GM10847 (cell line): ENCODE data around the gene ICAM4.
A peak's percentile ranks its signal among the peaks of the same experiment; 100 is the strongest.

Experiments used
- POLR2A ChIP-seq: IDR thresholded peaks from 2 replicates; pipeline ENCODE4 v1.6.1; 2011; ENCODE audit not compliant: insufficient read length; ENCODE audit errors: extremely low read depth

ICAM4 gene

DNA sequence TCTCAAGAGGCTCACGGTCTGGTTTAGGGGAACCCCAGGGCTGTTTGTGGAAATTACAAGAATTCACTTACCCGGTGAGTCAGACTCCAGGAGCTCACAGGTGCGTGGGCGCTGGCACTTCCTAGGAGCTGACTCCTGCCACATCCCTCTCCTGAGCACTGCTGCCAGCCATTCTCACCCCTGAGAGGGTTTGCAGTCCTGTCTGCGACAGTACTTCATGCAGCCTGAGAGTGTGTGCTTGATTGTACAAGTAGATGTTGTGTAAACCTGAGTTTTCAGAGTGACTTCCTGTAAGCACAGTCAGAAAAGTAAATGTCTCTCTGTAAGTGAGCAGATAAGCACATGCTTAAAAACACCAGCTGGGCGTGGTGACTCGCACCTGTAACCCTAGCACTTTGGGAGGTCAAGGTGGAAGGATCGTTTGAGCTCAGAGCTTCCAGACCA is 26.6 kb upstream of the ICAM4 start:
- no peak for TF ChIP-seq POLR2A

DNA sequence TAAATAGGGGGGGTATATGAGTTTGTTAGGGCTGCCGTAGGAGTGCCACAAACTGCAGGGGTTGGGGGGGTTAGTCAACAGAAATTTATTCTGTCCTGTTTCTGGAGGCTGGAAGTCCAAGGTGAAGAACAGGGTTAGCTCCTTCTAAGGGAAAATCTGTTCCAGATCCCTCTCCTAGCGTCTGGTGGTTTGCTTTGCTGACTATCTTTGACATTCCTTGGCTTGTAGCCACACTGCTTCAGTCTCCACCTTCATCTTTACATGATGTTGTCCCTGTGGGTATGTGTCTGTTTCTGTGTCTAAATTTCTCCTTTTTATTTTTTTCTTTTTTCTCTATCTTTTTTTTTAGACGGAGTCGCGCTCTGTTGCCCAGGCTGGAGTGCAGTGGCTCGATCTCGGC is 24.0 kb upstream of the ICAM4 start:
- TF ChIP-seq POLR2A = no peak

DNA sequence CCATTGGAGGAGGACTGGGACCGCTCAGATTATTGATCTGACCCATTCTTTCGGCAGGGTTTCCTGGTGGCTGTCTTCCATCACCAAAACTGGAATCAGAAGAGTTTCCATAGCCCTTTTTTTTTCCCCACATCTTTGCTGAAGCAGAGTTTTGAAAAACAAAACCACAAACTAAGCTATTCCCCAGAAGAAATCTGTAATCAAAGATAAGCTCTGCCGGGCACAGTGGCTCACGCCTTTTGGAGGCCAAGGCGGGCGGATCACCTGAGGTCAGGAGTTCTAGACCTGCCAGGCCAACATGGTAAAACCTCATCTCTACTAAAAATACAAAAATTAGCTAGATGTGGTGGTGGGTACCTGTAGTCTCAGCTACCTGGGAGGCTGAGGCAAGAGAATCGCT is 20.0 kb upstream of the ICAM4 start:
- TF ChIP-seq POLR2A = no peak

DNA sequence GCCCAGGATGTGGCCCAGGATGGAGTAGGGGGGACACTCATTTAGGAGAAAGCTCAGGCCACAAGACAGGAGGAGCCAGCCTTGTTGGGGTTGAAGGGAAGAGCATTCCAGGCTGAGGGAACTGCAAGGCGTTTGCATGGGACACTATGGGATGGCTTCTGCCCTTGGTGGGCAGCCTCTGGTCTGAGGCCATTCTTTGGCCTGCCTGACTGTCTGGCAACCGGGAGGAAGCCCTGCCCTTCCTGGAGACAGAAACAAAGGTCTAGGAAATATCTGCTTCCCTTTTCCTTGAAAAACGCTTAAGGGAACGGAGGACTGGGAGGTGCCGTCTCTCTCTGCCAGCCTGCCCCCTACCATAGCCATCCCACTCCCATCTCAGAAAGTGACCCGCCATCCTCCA is 18.7 kb upstream of the ICAM4 start:
- TF ChIP-seq POLR2A = no peak

DNA sequence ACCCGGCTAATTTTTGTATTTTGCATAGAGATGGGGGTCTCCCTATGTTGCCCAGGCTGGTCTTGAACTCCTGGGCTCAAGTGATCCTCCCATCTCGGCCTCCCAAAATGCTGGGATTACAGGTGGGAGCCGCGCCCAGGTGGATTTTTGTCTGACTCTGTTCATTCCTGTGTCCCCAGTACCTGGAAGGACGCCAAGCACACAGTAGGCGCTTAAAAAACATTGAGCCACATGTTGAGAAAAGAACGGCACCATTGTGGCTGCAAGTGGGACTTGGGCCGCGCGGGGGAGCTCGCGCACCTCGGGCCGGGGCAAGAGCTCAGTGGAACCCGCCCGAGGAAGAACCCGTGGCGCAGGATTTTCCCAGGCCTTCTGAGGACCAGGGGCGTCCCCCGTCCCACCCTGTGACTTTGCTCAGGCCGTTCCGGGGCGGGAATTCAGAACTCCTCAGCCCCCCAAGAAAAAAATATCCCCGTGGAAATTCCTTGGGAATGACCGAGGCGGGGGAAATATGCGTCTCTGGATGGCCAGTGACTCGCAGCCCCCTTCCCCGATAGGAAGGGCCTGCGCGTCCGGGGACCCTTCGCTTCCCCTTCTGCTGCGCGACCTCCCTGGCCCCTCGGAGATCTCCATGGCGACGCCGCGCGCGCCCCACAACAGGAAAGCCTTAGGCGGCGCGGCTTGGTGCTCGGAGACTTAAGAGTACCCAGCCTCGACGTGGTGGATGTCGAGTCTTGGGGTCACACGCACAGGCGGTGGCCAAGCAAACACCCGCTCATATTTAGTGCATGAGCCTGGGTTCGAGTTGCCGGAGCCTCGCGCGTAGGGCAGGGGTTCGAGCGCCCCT is 17.2 kb upstream of the ICAM4 start:
- TF ChIP-seq POLR2A = no peak

DNA sequence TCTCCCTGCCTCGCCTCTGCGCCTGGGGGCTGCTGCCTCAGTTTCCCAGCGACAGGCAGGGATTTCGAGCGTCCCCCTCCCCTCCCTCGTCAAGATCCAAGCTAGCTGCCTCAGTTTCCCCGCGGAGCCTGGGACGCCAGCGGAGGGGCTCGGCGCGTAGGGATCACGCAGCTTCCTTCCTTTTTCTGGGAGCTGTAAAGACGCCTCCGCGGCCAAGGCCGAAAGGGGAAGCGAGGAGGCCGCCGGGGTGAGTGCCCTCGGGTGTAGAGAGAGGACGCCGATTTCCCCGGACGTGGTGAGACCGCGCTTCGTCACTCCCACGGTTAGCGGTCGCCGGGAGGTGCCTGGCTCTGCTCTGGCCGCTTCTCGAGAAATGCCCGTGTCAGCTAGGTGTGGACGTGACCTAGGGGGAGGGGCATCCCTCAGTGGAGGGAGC is 16.6 kb upstream of the ICAM4 start:
- TF ChIP-seq POLR2A = no peak

DNA sequence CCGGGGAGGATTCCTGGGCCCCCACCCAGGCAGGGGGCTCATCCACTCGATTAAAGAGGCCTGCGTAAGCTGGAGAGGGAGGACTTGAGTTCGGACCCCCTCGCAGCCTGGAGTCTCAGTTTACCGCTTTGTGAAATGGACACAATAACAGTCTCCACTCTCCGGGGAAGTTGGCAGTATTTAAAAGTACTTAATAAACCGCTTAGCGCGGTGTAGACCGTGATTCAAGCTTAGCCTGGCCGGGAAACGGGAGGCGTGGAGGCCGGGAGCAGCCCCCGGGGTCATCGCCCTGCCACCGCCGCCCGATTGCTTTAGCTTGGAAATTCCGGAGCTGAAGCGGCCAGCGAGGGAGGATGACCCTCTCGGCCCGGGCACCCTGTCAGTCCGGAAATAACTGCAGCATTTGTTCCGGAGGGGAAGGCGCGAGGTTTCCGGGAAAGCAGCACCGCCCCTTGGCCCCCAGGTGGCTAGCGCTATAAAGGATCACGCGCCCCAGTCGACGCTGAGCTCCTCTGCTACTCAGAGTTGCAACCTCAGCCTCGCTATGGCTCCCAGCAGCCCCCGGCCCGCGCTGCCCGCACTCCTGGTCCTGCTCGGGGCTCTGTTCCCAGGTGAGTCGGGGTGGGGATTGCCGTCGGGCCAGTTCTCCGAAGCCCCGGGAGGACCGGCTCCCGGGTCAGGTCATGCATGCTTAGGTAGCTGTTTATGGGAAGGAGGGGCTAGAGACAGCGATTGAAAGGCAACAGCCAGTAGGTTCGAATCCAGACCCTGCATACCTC is 15.9 kb upstream of the ICAM4 start, which contains the start of gene ICAM1:
Gene ICAM1, plus strand, starts transcription at position 505 of the 779 bp plus-strand sequence. Its CDS starts 40 bp downstream, at position 545.
- TF ChIP-seq POLR2A = peak; percentile 99

DNA sequence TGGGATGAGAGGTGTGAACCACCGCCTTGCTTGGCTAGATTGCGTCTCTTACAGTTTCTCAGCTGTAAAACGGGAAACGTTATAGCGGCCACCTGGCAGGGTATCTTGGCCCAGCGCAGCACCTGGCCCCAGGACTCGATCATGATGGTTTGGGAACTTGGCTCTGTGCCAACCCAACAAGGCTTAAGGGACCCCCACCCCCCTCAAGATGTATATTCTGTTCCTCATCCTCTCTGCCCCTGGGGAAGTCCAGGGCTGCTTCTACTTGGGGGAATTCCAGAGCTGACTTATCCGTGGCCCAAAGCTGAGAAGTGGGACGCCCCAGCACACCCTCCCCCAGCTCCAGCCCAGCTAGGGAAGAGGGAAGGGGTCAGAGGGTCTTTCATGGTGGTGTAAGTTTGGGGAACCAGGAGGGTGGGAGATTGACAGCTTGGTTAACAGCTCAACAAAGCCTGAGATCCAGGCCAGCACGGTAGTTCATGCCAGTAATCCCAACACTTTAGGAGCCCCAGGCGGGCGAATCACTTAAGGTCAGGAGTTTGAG is 15.1 kb upstream of the ICAM4 start:
- no peak for TF ChIP-seq POLR2A

DNA sequence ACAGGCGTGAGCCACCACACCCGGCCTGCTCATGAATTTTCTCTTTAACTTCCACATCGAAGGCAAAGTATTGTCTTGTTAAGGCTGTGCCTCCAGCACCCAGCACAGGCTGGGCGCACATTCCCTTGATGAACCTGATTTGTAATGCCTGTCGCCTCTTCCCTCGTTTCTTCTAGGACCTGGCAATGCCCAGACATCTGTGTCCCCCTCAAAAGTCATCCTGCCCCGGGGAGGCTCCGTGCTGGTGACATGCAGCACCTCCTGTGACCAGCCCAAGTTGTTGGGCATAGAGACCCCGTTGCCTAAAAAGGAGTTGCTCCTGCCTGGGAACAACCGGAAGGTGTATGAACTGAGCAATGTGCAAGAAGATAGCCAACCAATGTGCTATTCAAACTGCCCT is 12.2 kb upstream of the ICAM4 start:
- no peak for TF ChIP-seq POLR2A

DNA sequence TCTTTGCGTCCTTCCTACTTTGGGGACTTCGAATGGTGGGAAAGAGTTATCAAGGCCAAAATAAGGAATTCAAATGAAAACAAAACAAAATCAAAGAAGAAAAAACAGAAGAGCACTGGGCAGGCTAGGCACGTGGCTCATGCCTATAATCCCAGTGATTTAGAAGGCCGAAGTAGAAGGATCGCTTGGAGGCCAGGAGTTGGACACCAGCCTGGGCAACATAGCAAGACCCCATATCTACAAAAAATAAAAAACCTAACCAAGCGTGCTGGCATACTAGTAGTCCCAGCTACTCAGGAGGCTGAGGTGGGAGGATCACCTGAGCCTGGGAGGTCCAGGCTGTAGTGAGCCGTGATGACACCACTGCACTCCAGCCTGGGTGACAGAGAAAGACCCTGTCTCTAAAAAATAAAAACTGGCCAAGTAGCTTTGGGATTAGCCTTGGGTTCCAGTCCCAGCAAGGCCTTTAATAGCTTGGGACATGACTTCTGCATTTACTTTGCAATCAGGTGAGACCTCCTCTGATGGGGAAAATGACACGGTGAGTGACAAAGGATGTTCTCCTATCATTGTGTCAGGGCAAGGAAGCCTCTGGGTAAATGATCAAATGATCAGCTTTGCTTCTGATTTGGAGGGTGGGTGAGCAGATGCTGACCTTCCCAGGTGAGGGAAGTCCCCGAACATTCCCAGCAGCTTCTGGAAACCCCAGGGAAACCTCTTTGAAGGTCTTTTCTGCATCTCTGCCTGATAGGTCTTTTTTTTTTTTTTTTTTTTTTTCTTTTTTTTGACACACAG is 8.8 kb upstream of the ICAM4 start:
- TF ChIP-seq POLR2A = no peak

DNA sequence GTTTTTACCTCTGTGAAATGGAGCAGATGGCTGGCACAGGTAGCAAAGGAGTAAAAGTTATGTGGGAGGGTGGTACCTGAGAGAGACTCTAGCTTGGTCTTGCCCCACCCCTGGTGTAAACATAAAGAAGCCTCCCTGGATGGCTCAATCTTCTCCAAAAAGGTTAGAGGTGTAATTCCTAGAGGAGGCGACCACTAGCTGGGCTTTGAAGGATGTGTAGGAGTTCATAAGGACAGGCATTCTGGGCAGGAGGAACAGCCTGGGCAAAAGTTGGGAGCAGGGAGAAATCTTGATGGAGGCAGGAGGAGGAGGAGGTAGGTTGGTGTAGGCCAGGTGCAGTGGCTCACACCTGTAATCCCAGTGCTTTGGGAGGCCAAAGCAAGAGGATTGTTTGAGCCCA is 7.8 kb upstream of the ICAM4 start:
- TF ChIP-seq POLR2A = no peak

DNA sequence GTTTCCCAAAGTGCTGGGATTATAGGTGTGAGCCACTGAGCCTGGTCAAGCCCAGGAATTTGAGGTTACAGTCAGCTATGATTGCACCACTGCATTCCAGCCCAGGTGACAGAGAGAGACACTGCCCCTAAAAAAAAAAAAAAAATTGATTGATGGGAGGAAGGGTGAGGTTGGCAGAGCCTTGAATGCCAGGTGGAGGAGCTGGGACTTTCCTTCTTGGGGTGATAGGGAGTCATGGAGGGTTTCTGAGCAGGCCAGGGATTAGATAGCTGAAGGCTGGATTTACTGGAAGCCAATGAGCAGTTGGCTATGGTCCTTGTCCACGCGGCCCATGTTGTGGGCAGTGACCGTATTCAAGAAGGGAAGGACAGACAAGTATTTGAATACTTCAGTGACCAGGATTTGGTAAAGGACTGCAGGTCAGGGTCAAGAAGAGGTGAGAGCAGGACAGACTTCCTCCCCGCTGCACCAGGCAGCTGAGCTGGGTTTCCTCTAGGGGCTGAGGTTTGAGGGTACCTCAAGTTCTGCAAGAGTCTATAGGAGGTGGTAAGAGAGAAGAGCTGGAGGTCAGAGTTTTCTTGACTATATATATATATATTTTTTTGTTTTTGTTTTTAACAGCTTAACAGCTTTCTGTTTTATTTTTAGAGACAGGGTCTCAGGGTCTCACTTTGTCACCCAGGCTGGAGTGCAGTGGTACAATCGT is 6.9 kb upstream of the ICAM4 start:
- no peak for TF ChIP-seq POLR2A

DNA sequence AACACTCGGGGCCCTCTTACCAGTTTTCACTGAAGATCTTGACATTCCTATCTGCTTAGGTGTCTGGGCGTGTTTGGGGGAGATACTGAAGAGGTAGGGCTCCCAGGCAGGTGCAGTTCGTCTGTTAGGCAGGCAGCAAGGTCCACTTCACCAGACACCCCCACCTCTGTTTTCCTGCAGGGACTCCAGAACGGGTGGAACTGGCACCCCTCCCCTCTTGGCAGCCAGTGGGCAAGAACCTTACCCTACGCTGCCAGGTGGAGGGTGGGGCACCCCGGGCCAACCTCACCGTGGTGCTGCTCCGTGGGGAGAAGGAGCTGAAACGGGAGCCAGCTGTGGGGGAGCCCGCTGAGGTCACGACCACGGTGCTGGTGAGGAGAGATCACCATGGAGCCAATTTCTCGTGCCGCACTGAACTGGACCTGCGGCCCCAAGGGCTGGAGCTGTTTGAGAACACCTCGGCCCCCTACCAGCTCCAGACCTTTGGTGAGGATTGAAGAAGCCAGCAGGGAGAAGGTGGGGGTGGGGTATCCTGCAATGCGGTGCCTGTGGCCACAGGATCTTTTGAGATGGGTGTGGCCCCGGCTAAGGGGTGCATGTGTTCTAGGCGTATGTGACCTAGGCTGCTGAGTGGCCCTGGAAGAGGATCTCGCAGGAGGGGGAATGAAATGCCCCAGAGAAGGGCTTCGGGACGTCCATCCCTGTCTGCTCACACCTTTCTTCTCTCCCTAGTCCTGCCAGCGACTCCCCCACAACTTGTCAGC is 3.3 kb upstream of the ICAM4 start:
- no peak for TF ChIP-seq POLR2A

DNA sequence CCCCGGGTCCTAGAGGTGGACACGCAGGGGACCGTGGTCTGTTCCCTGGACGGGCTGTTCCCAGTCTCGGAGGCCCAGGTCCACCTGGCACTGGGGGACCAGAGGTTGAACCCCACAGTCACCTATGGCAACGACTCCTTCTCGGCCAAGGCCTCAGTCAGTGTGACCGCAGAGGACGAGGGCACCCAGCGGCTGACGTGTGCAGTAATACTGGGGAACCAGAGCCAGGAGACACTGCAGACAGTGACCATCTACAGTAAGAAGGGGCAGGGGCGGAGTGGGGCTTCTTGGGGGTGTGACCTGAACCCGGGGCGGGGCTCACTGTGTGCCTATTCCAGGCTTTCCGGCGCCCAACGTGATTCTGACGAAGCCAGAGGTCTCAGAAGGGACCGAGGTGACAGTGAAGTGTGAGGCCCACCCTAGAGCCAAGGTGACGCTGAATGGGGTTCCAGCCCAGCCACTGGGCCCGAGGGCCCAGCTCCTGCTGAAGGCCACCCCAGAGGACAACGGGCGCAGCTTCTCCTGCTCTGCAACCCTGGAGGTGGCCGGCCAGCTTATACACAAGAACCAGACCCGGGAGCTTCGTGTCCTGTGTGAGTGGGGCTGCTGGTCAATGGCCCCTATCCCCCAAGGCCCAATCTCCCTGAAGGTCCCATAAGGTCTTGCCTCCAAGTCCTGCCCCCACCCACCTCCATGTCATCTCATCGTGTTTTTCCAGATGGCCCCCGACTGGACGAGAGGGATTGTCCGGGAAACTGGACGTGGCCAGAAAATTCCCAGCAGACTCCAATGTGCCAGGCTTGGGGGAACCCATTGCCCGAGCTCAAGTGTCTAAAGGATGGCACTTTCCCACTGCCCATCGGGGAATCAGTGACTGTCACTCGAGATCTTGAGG is 2.4 kb upstream of the ICAM4 start:
- TF ChIP-seq POLR2A = no peak
